ENCODE results near the gene EPG5.

DNA sequence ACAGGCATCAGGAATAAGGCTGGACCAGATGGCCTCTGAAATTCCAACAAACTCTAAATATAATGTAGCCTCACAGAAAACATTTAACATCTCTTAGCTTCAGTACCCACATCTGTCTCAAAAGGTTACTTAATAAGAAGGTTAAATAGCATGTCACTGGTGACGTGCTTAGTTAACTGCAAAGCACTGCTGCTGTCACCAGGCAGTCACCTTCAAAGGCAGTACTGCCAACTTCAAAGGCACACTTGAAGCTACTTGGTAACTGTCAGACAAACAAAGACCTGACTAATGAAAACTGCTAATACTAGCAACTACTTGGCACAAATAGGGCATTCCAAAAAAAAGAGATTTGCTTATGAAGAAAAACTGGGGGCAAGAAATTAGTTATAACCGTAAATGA, 36.2 kb downstream of the EPG5 start:
- no peak for TF ChIP-seq POLR2AphosphoS5 (IDR thresholded peaks at IDR 0.05)
- no peak for TF ChIP-seq CTCF (IDR thresholded peaks at IDR 0.05)

Data from esophagus muscularis mucosa (tissue), 3 donors.